ENCODE data around the gene CNRIP1.

The CNRIP1 gene

DNA sequence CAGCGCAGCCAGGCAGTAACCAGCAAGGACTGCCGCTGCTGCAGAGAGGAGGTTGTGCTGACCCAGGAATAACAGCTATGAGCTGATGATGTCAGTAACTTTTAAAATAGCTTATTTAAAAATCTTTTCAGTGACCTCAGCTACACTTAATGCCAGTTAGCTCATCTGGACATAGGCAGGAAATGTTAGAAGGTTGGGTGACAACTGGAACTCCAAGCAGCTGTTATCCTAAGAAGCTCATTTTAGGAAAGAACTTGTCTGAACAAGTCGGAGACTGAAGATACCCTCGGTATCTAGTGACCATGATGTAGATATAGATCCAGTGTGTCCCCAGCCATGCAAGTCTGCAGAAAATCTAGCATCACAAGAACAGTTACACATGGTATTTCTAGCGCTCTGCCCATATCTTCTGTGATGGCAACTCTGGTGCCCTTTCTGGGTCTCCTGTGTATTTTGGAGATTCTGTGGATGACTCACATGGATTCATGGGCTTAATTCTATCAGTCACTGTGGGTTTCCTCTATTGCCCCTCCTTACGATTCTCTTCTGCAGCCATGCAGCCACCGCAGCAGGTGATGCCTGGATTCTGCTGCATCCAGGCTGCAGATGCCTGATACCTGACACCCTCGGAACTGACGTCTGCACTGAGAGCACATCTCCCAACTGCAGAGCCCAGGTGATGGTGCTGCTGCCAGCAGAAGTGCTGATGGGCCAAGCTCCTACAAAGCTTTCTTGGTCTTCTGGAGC, 25.6 kb upstream of the CNRIP1 start:
- Histone ChIP-seq H2BK12ac (ENCODE audit: low read length) (no peak overlapping the region), H2BK120ac (ENCODE audit: low read depth, low read length) (no peak overlapping the region), H3K27ac (replicated peaks; ENCODE audit: low read length) (no peak overlapping the region), H3K9ac (ENCODE audit: low read depth, low read length, poor library complexity) (peak overlapping the region; percentile 39), H3K27me3 (ENCODE audit: control insufficient read depth in 3 of 3, insufficient read depth in 3 of 3, low read depth in 1 of 3, low read length in 3 of 3) (peaks cover 0 to 10% (median 2%) of the 10 kb centered on the region in 3 experiments), H3K4me3 (ENCODE audit: low read length in 2 of 2) (no peak overlapping the region), H2BK5ac (ENCODE audit: low read length) (no peak overlapping the region), H4K91ac (ENCODE audit: low read depth, low read length, poor library complexity) (no peak overlapping the region), H4K8ac (ENCODE audit: low read depth, low read length) (no peak overlapping the region), H2AK5ac (ENCODE audit: low read depth, low read length) (no peak overlapping the region), H3K79me1 (ENCODE audit: low read depth, low read length) (no peaks in the 10 kb centered on the region), H2BK15ac (ENCODE audit: low read length) (no peak overlapping the region), H3K4me1 (ENCODE audit: control insufficient read depth in 2 of 2, insufficient read depth in 1 of 2, low read depth in 1 of 2, low read length in 2 of 2) (peaks cover 0 to 2% of the 10 kb centered on the region in 2 donors), H2AFZ (ENCODE audit: low read length) (no peak overlapping the region), H3K18ac (ENCODE audit: low read length) (no peak overlapping the region), H3K23ac (ENCODE audit: low read depth, low read length, poor library complexity) (no peak overlapping the region), H3K36me3 (replicated peaks in 1 of 2; ENCODE audit: control insufficient read depth in 2 of 2, insufficient read depth in 2 of 2, low read length in 2 of 2) (no peaks in the 10 kb centered on the region), H3K4me2 (ENCODE audit: insufficient read depth, low read length, poor library complexity, severe bottlenecking) (no peak overlapping the region), H3K14ac (ENCODE audit: low read length) (no peak overlapping the region), H3K4ac (ENCODE audit: low read length) (no peak overlapping the region), H3K9me3 (replicated peaks in 1 of 2; ENCODE audit: control insufficient read depth in 2 of 2, insufficient read depth in 1 of 2, low read depth in 1 of 2, low read length in 2 of 2) (no peaks in the 10 kb centered on the region)
- no peak for DNase-seq (ENCODE audit: low spot score)
- WGBS, 2 donors (ENCODE audit: extremely low coverage in 2 of 2, insufficient read length in 2 of 2, insufficient replicate concordance in 1 of 2) = no CpG with 5 or more reads among the region's 9 CpGs

DNA sequence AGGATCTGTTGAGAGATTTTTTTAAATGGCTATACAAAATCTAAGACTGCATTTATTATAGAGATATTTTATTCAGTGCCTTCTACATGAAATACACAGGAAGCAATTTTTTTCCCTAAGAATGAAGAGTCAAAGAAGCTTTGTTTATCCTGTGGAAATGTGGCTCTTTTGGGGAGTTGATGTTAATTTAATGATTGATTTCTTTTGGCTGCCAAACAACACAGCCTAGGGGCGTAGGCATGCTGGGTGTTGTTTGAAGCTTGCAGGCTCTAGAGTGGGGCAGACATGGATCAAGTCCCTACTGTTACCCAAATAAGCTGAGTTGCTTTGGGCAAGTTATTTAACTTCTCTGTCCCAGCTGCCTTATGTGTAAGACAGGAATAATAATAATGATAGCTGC, 24.3 kb upstream of the CNRIP1 start:
- Histone ChIP-seq H2BK120ac (ENCODE audit: low read depth, low read length) (no peak overlapping the region), H4K91ac (ENCODE audit: low read depth, low read length, poor library complexity) (no peak overlapping the region), H3K36me3 (replicated peaks in 1 of 2; ENCODE audit: control insufficient read depth in 2 of 2, insufficient read depth in 2 of 2, low read length in 2 of 2) (no peaks in the 10 kb centered on the region), H3K4me2 (ENCODE audit: insufficient read depth, low read length, poor library complexity, severe bottlenecking) (no peak overlapping the region), H3K4ac (ENCODE audit: low read length) (no peak overlapping the region), H3K14ac (ENCODE audit: low read length) (no peak overlapping the region), H2BK5ac (ENCODE audit: low read length) (no peak overlapping the region), H3K9ac (ENCODE audit: low read depth, low read length, poor library complexity) (no peak overlapping the region), H4K8ac (ENCODE audit: low read depth, low read length) (no peak overlapping the region), H3K27ac (replicated peaks; ENCODE audit: low read length) (no peak overlapping the region), H3K18ac (ENCODE audit: low read length) (no peak overlapping the region), H3K9me3 (replicated peaks in 1 of 2; ENCODE audit: control insufficient read depth in 2 of 2, insufficient read depth in 1 of 2, low read depth in 1 of 2, low read length in 2 of 2) (no peaks in the 10 kb centered on the region), H3K23ac (ENCODE audit: low read depth, low read length, poor library complexity) (no peak overlapping the region), H2AK5ac (ENCODE audit: low read depth, low read length) (no peak overlapping the region), H2AFZ (ENCODE audit: low read length) (no peak overlapping the region), H3K4me3 (ENCODE audit: low read length in 2 of 2) (no peak overlapping the region), H3K27me3 (ENCODE audit: control insufficient read depth in 3 of 3, insufficient read depth in 3 of 3, low read depth in 1 of 3, low read length in 3 of 3) (peaks cover 0 to 10% (median 2%) of the 10 kb centered on the region in 3 experiments), H2BK12ac (ENCODE audit: low read length) (no peak overlapping the region), H3K4me1 (ENCODE audit: control insufficient read depth in 2 of 2, insufficient read depth in 1 of 2, low read depth in 1 of 2, low read length in 2 of 2) (peaks cover 0 to 2% of the 10 kb centered on the region in 2 donors), H2BK15ac (ENCODE audit: low read length) (no peak overlapping the region), H3K79me1 (ENCODE audit: low read depth, low read length) (no peaks in the 10 kb centered on the region)
- no peak for DNase-seq (ENCODE audit: low spot score)
- WGBS, 2 donors (ENCODE audit: extremely low coverage in 2 of 2, insufficient read length in 2 of 2, insufficient replicate concordance in 1 of 2) = no CpG with 5 or more reads among the region's 1 CpG

DNA sequence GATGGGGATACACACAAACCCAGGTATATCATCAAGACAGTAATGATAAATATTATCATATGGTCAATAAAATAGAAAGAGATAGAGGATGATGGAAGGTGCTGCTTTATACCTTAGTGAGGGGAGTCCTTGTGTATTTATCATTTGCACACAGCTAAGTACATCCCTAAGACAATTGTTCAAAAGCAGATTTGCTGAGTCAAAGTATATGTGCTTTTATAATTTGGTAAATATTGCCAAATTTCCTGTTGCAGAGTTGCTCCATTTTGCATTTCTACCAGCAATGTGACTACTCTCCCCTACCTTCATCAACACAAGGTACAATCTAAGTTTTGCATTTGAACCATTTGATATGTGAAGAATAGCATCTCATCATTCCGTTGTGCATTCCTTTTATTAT, 22.7 kb upstream of the CNRIP1 start:
- no peak overlapping the region for H2BK5ac ChIP-seq (ENCODE audit: low read length)
- H3K4me1 ChIP-seq (ENCODE audit: control insufficient read depth in 2 of 2, insufficient read depth in 1 of 2, low read depth in 1 of 2, low read length in 2 of 2) = peaks cover 0 to 2% of the 10 kb centered on the region in 2 donors
- no peak overlapping the region for H2BK12ac ChIP-seq (ENCODE audit: low read length)
- H3K79me1 ChIP-seq (ENCODE audit: low read depth, low read length) = no peaks in the 10 kb centered on the region
- peaks cover 0 to 14% (median 2%) of the 10 kb centered on the region in 3 experiments for H3K27me3 ChIP-seq (ENCODE audit: control insufficient read depth in 3 of 3, insufficient read depth in 3 of 3, low read depth in 1 of 3, low read length in 3 of 3)
- no peaks in the 10 kb centered on the region for H3K36me3 ChIP-seq (replicated peaks in 1 of 2; ENCODE audit: control insufficient read depth in 2 of 2, insufficient read depth in 2 of 2, low read length in 2 of 2)
- no CpG with 5 or more reads among the region's 1 CpG for WGBS, 2 donors (ENCODE audit: extremely low coverage in 2 of 2, insufficient read length in 2 of 2, insufficient replicate concordance in 1 of 2)
- H3K18ac ChIP-seq (ENCODE audit: low read length) = no peak overlapping the region
- H3K23ac ChIP-seq (ENCODE audit: low read depth, low read length, poor library complexity) = no peak overlapping the region
- H3K9ac ChIP-seq (ENCODE audit: low read depth, low read length, poor library complexity) = no peak overlapping the region
- no peaks in the 10 kb centered on the region for H3K9me3 ChIP-seq (replicated peaks in 1 of 2; ENCODE audit: control insufficient read depth in 2 of 2, insufficient read depth in 1 of 2, low read depth in 1 of 2, low read length in 2 of 2)
- no peak overlapping the region for H2AFZ ChIP-seq (ENCODE audit: low read length)
- H3K27ac ChIP-seq (replicated peaks; ENCODE audit: low read length) = no peak overlapping the region
- DNase-seq (ENCODE audit: low spot score) = no peak
- no peak overlapping the region for H3K4me2 ChIP-seq (ENCODE audit: insufficient read depth, low read length, poor library complexity, severe bottlenecking)
- H3K4me3 ChIP-seq (ENCODE audit: low read length in 2 of 2) = no peak overlapping the region
- no peak overlapping the region for H2BK120ac ChIP-seq (ENCODE audit: low read depth, low read length)
- no peak overlapping the region for H2AK5ac ChIP-seq (ENCODE audit: low read depth, low read length)
- no peak overlapping the region for H4K8ac ChIP-seq (ENCODE audit: low read depth, low read length)
- no peak overlapping the region for H3K4ac ChIP-seq (ENCODE audit: low read length)
- no peak overlapping the region for H4K91ac ChIP-seq (ENCODE audit: low read depth, low read length, poor library complexity)
- H3K14ac ChIP-seq (ENCODE audit: low read length) = no peak overlapping the region
- no peak overlapping the region for H2BK15ac ChIP-seq (ENCODE audit: low read length)

DNA sequence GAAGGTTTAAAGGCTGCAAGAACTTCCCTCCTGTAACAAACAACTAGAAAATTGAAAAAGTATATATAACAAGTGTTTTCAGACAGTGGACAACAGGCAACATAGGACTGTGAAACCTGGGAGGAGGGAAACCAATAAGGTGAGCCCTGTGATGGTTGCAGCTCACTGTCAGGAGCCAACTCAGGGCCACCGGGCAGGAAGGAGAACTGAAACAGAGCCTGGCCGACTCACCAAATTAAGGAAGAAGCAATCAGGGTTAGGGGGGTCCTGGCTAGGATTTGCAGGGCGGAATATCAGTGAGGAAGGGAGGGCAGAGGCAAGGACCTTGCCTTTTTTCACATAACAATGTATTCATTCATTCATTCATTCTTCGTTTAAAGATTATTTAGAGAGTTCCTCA, 21.8 kb upstream of the CNRIP1 start:
- H3K4ac ChIP-seq (ENCODE audit: low read length) = no peak overlapping the region
- H3K4me3 ChIP-seq (ENCODE audit: low read length in 2 of 2) = no peak overlapping the region
- no peak overlapping the region for H3K18ac ChIP-seq (ENCODE audit: low read length)
- H3K27me3 ChIP-seq (ENCODE audit: control insufficient read depth in 3 of 3, insufficient read depth in 3 of 3, low read depth in 1 of 3, low read length in 3 of 3) = peaks cover 0 to 14% (median 2%) of the 10 kb centered on the region in 3 experiments
- H2BK12ac ChIP-seq (ENCODE audit: low read length) = no peak overlapping the region
- H3K9ac ChIP-seq (ENCODE audit: low read depth, low read length, poor library complexity) = no peak overlapping the region
- H4K8ac ChIP-seq (ENCODE audit: low read depth, low read length) = no peak overlapping the region
- H2AFZ ChIP-seq (ENCODE audit: low read length) = no peak overlapping the region
- H3K14ac ChIP-seq (ENCODE audit: low read length) = no peak overlapping the region
- no peaks in the 10 kb centered on the region for H3K36me3 ChIP-seq (replicated peaks in 1 of 2; ENCODE audit: control insufficient read depth in 2 of 2, insufficient read depth in 2 of 2, low read length in 2 of 2)
- H3K9me3 ChIP-seq (replicated peaks in 1 of 2; ENCODE audit: control insufficient read depth in 2 of 2, insufficient read depth in 1 of 2, low read depth in 1 of 2, low read length in 2 of 2) = no peaks in the 10 kb centered on the region
- no peaks in the 10 kb centered on the region for H3K79me1 ChIP-seq (ENCODE audit: low read depth, low read length)
- no peak overlapping the region for H2BK15ac ChIP-seq (ENCODE audit: low read length)
- no peak overlapping the region for H2AK5ac ChIP-seq (ENCODE audit: low read depth, low read length)
- H3K27ac ChIP-seq (replicated peaks; ENCODE audit: low read length) = no peak overlapping the region
- H2BK120ac ChIP-seq (ENCODE audit: low read depth, low read length) = no peak overlapping the region
- no peak overlapping the region for H2BK5ac ChIP-seq (ENCODE audit: low read length)
- no peak overlapping the region for H4K91ac ChIP-seq (ENCODE audit: low read depth, low read length, poor library complexity)
- no peak overlapping the region for H3K23ac ChIP-seq (ENCODE audit: low read depth, low read length, poor library complexity)
- no CpG with 5 or more reads among the region's 4 CpGs for WGBS, 2 donors (ENCODE audit: extremely low coverage in 2 of 2, insufficient read length in 2 of 2, insufficient replicate concordance in 1 of 2)
- DNase-seq (ENCODE audit: low spot score) = no peak
- H3K4me1 ChIP-seq (ENCODE audit: control insufficient read depth in 2 of 2, insufficient read depth in 1 of 2, low read depth in 1 of 2, low read length in 2 of 2) = peaks cover 0 to 2% of the 10 kb centered on the region in 2 donors
- no peak overlapping the region for H3K4me2 ChIP-seq (ENCODE audit: insufficient read depth, low read length, poor library complexity, severe bottlenecking)

All from neuronal stem cell (in vitro differentiated cells).